HEK293 (cell line): Measurements from ENCODE around the gene KRT81.
A peak's percentile ranks its signal among the peaks of the same experiment; 100 is the strongest.

ENCODE experiments used
- CTCF ChIA-PET: fragments of 350-600 bp; formaldehyde crosslinking; extraction: SDS; loops from one replicate; lab custom pipeline; 2021; ENCODE audit warnings: antibody characterized with exemption; lab: Yijun Ruan, JAX
- POLR2A ChIA-PET: fragments of 300-600 bp; formaldehyde crosslinking; extraction: SDS; loops from one replicate; lab custom pipeline; 2020; ENCODE audit warnings: antibody characterized with exemption, inconsistent platforms; lab: Yijun Ruan, JAX
- H3K27ac ChIP-seq: fragments of 200-500 bp; sonication (Bioruptor generic); 2 replicates; pipeline ENCODE4 v1.5.1; 2014; ENCODE audit warnings: low read depth, low read length, control low read depth, inconsistent platforms; ENCODE audit errors: extremely low read depth
- H3K36me3 ChIP-seq, 2 experiments: fragments of 200-500 bp in 1 of 2; sonication (Bioruptor generic) in 1 of 2; 1 replicate in 1 of 2; 2 replicates in 1 of 2; pipeline ENCODE4 v1.5.1; 2014 to 2017; ENCODE audit warnings: inconsistent platforms in 2 of 2, low read length in 2 of 2; ENCODE audit not compliant: control insufficient read depth in 2 of 2, insufficient read depth in 1 of 2
- H3K4me1 ChIP-seq: fragments of 200-500 bp; sonication (Bioruptor generic); 2 replicates; pipeline ENCODE4 v1.5.1; 2014; ENCODE audit warnings: mild to moderate bottlenecking, low read length, inconsistent platforms; ENCODE audit not compliant: control insufficient read depth, insufficient read depth
- H3K4me3 ChIP-seq: 2 replicates; pipeline ENCODE4 v1.5.1; 2011; ENCODE audit warnings: low read depth, mild to moderate bottlenecking, control low read depth, low read length, moderate library complexity
- H3K9me3 ChIP-seq: fragments of 200-500 bp; sonication (Bioruptor generic); 2 replicates; pipeline ENCODE4 v1.5.1; 2014; ENCODE audit warnings: low read depth, low read length, inconsistent platforms; ENCODE audit not compliant: control insufficient read depth, insufficient read depth
- EGR2 ChIP-seq: fragments of 450-650 bp; formaldehyde crosslinking; IDR thresholded peaks from 2 replicates; pipeline ENCODE4 v1.5.1; 2016; ENCODE audit warnings: low read depth, missing biosample characterization, missing genetic modification characterization
- HOXC10 ChIP-seq: sonication (generic); formaldehyde crosslinking; IDR thresholded peaks from 2 replicates; pipeline ENCODE4 v1.8.1; 2023; ENCODE audit warnings: mild to moderate bottlenecking, missing genetic modification reagents
- KLF10 ChIP-seq: fragments of 450-650 bp; IDR thresholded peaks from 2 replicates; pipeline ENCODE4 v1.5.1; 2018; ENCODE audit warnings: missing biosample characterization, mild to moderate bottlenecking, missing genetic modification characterization
- KLF7 ChIP-seq: fragments of 450-650 bp; formaldehyde crosslinking; IDR thresholded peaks from 2 replicates; pipeline ENCODE4 v1.5.1; 2016; ENCODE audit warnings: missing biosample characterization, missing genetic modification characterization, borderline replicate concordance
- TCF7L2 ChIP-seq: IDR thresholded peaks from 2 replicates; pipeline ENCODE4 v1.6.1; 2011; ENCODE audit warnings: low read depth, mild to moderate bottlenecking, inconsistent platforms, low read length, moderate library complexity, borderline replicate concordance
- ZBTB17 ChIP-seq: fragments of 450-650 bp; formaldehyde crosslinking; IDR thresholded peaks from 2 replicates; pipeline ENCODE4 v1.5.1; 2016; ENCODE audit warnings: missing biosample characterization, missing genetic modification characterization
- ZFP69B ChIP-seq: fragments of 450-650 bp; formaldehyde crosslinking; IDR thresholded peaks from 2 replicates; pipeline ENCODE4 v1.5.1; 2016; ENCODE audit warnings: missing biosample characterization, missing genetic modification characterization
- ZNF132 ChIP-seq: fragments of 450-650 bp; formaldehyde crosslinking; IDR thresholded peaks from 2 replicates; pipeline ENCODE4 v1.5.1; 2017; ENCODE audit warnings: missing biosample characterization, missing genetic modification characterization, borderline replicate concordance
- ZNF184 ChIP-seq: fragments of 450-650 bp; IDR thresholded peaks from 2 replicates; pipeline ENCODE4 v1.5.1; 2018; ENCODE audit warnings: missing biosample characterization, mild to moderate bottlenecking, missing genetic modification characterization
- ZNF248 ChIP-seq: fragments of 450-650 bp; formaldehyde crosslinking; IDR thresholded peaks from 2 replicates; pipeline ENCODE4 v1.5.1; 2017; ENCODE audit warnings: missing biosample characterization, missing genetic modification characterization
- ZNF341 ChIP-seq: fragments of 450-650 bp; formaldehyde crosslinking; IDR thresholded peaks from 2 replicates; pipeline ENCODE4; 2016; ENCODE audit warnings: low read depth, missing biosample characterization, missing genetic modification characterization
- ZNF433 ChIP-seq: fragments of 450-650 bp; formaldehyde crosslinking; IDR thresholded peaks from 2 replicates; pipeline ENCODE4 v1.5.1; 2016; ENCODE audit warnings: missing biosample characterization, missing genetic modification characterization, low read depth
- ZNF530 ChIP-seq: fragments of 450-650 bp; formaldehyde crosslinking; IDR thresholded peaks from 2 replicates; pipeline ENCODE4 v1.5.1; 2016; ENCODE audit warnings: low read depth, missing biosample characterization, missing genetic modification characterization
- ZNF610 ChIP-seq: fragments of 450-650 bp; formaldehyde crosslinking; IDR thresholded peaks from 2 replicates; pipeline ENCODE4 v1.5.1; 2016; ENCODE audit warnings: missing biosample characterization, missing genetic modification characterization, borderline replicate concordance
- ZNF664 ChIP-seq: fragments of 450-650 bp; formaldehyde crosslinking; IDR thresholded peaks from 2 replicates; pipeline ENCODE4 v1.5.1; 2016; ENCODE audit warnings: missing biosample characterization, missing genetic modification characterization
- ZNF677 ChIP-seq: fragments of 450-650 bp; IDR thresholded peaks from 2 replicates; pipeline ENCODE4 v1.5.0; 2018; ENCODE audit warnings: missing biosample characterization, mild to moderate bottlenecking, missing genetic modification characterization, moderate library complexity
- ZNF777 ChIP-seq: fragments of 450-650 bp; formaldehyde crosslinking; IDR thresholded peaks from 2 replicates; pipeline ENCODE4 v1.5.1; 2017; ENCODE audit warnings: missing biosample characterization, missing genetic modification characterization, borderline replicate concordance
- TF ChIP-seq, protein P1 (sequence below): IDR thresholded peaks from 2 replicates; pipeline ENCODE4 v1.6.1; 2011; ENCODE audit warnings: mild to moderate bottlenecking, low read depth, low read length, borderline replicate concordance
- TF ChIP-seq, protein P2 (sequence below): fragments of 450-650 bp; formaldehyde crosslinking; IDR thresholded peaks from 2 replicates; pipeline ENCODE4 v1.5.1; 2016; ENCODE audit warnings: missing biosample characterization, missing genetic modification characterization
- TF ChIP-seq, protein P3 (sequence below): fragments of 450-650 bp; formaldehyde crosslinking; IDR thresholded peaks from 2 replicates; pipeline ENCODE4 v1.5.1; 2016; ENCODE audit warnings: missing biosample characterization, missing genetic modification characterization

KRT81 gene

DNA sequence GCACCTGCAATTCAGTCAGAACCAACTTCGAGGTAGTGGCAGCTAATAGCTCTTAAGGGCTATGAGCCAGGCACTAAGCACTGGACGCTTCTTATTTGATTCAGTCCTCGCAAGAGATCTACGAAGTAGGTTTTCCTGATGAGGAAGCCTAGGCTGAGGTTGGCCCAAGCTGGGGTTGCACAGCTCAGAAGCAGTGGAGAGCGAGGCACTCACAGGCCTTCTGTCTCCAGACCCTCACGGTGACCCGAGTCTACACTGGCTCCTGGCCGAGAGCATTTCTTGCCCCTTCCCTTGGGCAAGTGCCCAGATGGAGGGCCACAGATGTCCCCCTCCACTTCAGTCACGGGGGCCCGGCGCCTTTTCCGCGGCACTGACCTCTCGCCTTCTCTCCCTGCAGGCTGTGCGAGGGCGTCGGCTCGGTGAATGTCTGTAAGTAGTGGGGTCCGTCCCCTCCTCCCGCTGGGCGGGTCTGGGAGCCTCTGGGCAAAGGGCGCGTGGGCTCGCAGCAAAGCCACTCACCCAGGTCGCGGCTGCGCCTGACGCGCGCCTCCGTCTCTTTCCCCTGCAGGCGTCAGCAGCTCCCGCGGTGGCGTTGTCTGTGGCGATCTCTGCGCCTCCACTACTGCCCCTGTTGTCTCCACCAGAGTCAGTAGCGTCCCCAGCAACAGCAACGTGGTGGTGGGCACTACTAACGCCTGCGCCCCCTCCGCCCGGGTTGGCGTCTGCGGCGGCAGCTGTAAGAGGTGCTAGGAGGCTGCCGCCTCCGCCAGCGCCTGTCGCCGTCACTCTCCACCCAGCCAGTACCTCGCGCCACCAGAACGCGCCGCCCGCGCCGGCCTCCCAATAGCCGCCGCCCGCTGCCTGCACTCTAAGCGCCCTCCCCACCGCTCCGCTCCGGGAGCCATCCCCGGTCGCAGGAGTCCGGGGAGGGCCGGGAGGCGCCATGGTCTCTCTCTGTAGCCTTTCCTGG, 16.8 kb upstream of the KRT81 start (continued):
- TF ChIP-seq ZBTB17 (tag by site-specific recombination): 0 out of 2 replicates have a peak, but pooled peaks have one; percentile 11

DNA sequence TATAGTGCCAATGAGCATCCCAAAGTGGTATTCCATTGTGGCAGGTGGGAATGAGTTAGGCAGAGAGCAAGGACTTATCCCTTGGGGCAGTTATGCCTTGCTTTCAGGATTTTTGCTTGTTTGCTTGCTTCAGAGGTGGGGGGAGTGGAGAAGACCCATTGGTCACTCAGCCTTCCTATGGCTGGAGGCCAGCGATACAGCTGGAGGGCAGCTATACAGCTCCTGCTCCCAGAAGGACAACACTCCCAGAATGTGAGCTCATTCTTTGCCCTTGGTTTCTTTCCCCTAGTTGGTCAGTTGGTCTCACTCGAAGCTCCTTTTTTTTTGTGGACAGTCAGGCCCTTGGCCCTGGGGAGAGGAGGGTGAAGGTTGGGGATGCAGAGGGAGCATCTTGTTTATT, 15.4 kb upstream of the KRT81 start:
- Histone ChIP-seq H3K27ac (no peak overlapping the region), H3K4me1 (no peaks in the 10 kb centered on the region), H3K9me3 (no peaks in the 10 kb centered on the region), H3K4me3 (no peak overlapping the region), H3K36me3 (no peaks in the 10 kb centered on the region)
- no peak for TF ChIP-seq TCF7L2
- TF ChIP-seq ZNF677: no peak
- no peak for TF ChIP-seq ZNF433
- no peak for TF ChIP-seq ZNF664 (tag by site-specific recombination)
- no peak for TF ChIP-seq KLF7 (tag by site-specific recombination)
- TF ChIP-seq ZNF184 (tag by site-specific recombination): no peak
- ChIA-PET CTCF (interaction anchor here (0.5 to 3.3 kb wide), 17 partner anchors 9 to 149 kb away, joined by 3 to 21 read pairs (median 6); partner anchors contain the start of gene KRT86), POLR2A (interaction anchor here (0.8 kb wide), 1 partner anchor 159 kb away, joined by 4 read pairs; no protein-coding TSS in a partner anchor)

DNA sequence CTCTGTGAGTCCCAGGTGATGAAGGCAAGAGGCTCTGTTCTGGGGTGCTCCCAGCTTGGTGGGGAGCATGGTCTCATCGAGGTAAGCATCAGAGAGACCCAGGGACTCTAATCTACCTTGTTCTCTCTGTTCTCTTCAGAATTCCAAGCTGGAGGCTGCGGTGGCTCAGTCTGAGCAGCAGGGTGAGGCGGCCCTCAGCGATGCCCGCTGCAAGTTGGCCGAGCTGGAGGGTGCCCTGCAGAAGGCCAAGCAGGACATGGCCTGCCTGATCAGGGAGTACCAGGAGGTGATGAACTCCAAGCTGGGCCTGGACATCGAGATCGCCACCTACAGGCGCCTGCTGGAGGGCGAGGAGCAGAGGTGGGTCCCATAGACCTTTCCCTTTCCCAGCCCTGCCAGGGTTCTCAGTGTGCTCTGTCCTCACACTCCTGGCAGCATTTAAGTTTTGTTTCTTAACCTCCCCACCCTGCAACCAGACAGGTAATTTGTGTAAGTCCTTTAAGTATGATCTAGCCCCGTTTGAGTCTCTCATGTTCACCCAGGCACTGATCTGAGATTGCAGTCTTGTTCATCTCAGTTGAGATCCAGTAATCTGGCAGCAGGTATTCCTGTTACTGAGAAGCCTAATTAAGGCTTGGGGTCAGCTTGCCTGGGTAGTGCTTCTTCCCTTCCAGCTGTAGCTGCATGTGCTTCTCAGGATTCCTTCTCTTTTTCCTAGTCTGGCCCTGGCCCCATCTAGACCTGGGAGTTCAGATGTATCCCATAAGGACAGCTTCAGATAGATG, 14.8 kb upstream of the KRT81 start:
- CTCF ChIA-PET: interaction anchor here (0.5 to 3.3 kb wide), 15 partner anchors 9 to 149 kb away, joined by 3 to 21 read pairs (median 8); partner anchors contain the start of gene KRT86
- H3K4me1 ChIP-seq: no peaks in the 10 kb centered on the region
- no peaks in the 10 kb centered on the region for H3K36me3 ChIP-seq
- POLR2A ChIA-PET: no interaction called here
- TF ChIP-seq, protein P1, sequence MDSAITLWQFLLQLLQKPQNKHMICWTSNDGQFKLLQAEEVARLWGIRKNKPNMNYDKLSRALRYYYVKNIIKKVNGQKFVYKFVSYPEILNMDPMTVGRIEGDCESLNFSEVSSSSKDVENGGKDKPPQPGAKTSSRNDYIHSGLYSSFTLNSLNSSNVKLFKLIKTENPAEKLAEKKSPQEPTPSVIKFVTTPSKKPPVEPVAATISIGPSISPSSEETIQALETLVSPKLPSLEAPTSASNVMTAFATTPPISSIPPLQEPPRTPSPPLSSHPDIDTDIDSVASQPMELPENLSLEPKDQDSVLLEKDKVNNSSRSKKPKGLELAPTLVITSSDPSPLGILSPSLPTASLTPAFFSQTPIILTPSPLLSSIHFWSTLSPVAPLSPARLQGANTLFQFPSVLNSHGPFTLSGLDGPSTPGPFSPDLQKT: no peak
- no peak for TF ChIP-seq ZNF248 (tag by site-specific recombination)
- TF ChIP-seq ZNF530 (tag by site-specific recombination): no peak
- TF ChIP-seq ZNF610 (tag by site-specific recombination): no peak
- TF ChIP-seq KLF10 (tag by site-specific recombination): no peak
- TF ChIP-seq ZFP69B (tag by site-specific recombination): peak; percentile 95
- no peak for TF ChIP-seq ZNF341
- TF ChIP-seq, protein P2, sequence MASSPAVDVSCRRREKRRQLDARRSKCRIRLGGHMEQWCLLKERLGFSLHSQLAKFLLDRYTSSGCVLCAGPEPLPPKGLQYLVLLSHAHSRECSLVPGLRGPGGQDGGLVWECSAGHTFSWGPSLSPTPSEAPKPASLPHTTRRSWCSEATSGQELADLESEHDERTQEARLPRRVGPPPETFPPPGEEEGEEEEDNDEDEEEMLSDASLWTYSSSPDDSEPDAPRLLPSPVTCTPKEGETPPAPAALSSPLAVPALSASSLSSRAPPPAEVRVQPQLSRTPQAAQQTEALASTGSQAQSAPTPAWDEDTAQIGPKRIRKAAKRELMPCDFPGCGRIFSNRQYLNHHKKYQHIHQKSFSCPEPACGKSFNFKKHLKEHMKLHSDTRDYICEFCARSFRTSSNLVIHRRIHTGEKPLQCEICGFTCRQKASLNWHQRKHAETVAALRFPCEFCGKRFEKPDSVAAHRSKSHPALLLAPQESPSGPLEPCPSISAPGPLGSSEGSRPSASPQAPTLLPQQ (tag by site-specific recombination): peak; percentile 92
- TF ChIP-seq EGR2: no peak
- no peak for TF ChIP-seq KLF7 (tag by site-specific recombination)
- no peak for TF ChIP-seq ZNF132 (tag by site-specific recombination)
- TF ChIP-seq, protein P3, sequence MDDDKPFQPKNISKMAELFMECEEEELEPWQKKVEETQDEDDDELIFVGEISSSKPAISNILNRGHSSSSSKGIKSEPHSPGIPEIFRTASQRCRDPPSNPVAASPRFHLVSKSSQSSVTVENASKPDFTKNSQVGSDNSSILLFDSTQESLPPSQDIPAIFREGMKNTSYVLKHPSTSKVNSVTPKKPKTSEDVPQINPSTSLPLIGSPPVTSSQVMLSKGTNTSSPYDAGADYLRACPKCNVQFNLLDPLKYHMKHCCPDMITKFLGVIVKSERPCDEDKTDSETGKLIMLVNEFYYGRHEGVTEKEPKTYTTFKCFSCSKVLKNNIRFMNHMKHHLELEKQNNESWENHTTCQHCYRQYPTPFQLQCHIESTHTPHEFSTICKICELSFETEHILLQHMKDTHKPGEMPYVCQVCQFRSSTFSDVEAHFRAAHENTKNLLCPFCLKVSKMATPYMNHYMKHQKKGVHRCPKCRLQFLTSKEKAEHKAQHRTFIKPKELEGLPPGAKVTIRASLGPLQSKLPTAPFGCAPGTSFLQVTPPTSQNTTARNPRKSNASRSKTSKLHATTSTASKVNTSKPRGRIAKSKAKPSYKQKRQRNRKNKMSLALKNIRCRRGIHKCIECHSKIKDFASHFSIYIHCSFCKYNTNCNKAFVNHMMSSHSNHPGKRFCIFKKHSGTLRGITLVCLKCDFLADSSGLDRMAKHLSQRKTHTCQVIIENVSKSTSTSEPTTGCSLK (tag by site-specific recombination): no peak
- TF ChIP-seq HOXC10 (CRISPR knock-in tag): no peak
- no peak for TF ChIP-seq ZNF777 (tag by site-specific recombination)
- TF ChIP-seq ZBTB17 (tag by site-specific recombination): peak; percentile 52
- TF ChIP-seq, all 188 proteins: peak for 3
- H3K4me3 ChIP-seq: no peak overlapping the region
- H3K27ac ChIP-seq: no peak overlapping the region
- H3K9me3 ChIP-seq: no peaks in the 10 kb centered on the region
